Caco-2 (cell line): ENCODE data around the gene TFF1. TPM values are rescaled to one million over a fixed set of nuclear protein-coding genes. Genes with fewer than 3 reads are reported as not detected.
A peak's percentile ranks its signal among the peaks of the same experiment; 100 is the strongest.

Experiments used
- BruUV-seq: library from RNA; stranded (reverse); fragments of 400-500 nt; replicated peaks from 2 replicates; lab custom pipeline; 2021; lab: Mats Ljungman, UMichigan
- CTCF ChIA-PET: fragments of 300-600 bp; sonication (Branson Sonifier 250); formaldehyde crosslinking; loops from one replicate; lab custom pipeline; 2022; ENCODE audit warnings: antibody characterized with exemption; lab: Charles Lee
- POLR2A ChIA-PET: fragments of 300-600 bp; sonication (Branson Sonifier 250); formaldehyde crosslinking; loops from one replicate; lab custom pipeline; 2022; ENCODE audit warnings: antibody characterized with exemption; lab: Charles Lee
- DNase-seq, 2 experiments: peaks; one replicate each; pipeline versions ENCODE4 v3.0.0 to v3.0.0-alpha.2; 2020 to 2022
- H3K27me3 ChIP-seq: replicated peaks from 2 replicates; pipeline ENCODE4 v1.6.0; 2011; ENCODE audit warnings: low read length; ENCODE audit not compliant: control insufficient read depth, insufficient read depth
- H3K36me3 ChIP-seq: 2 replicates; pipeline ENCODE4 v1.5.1; 2011; ENCODE audit warnings: low read length; ENCODE audit not compliant: control insufficient read depth, insufficient read depth
- H3K4me1 ChIP-seq: fragments of 250-450 bp; sonication (Bioruptor Pico); 2 replicates; pipeline ENCODE4 v1.5.1; 2020; ENCODE audit warnings: mild to moderate bottlenecking
- H3K4me3 ChIP-seq: 2 replicates; pipeline ENCODE4 v1.5.1; 2011; ENCODE audit warnings: low read depth, mild to moderate bottlenecking, control low read depth, low read length
- H3K9me3 ChIP-seq: fragments of 250-450 bp; sonication (Bioruptor Pico); 2 replicates; pipeline ENCODE4 v1.5.1; 2020; ENCODE audit warnings: mild to moderate bottlenecking, moderate library complexity
- H3K27ac Mint-ChIP-seq: one replicate; pipeline ENCODE4 v1.8.0; 2022; ENCODE audit warnings: mixed read lengths; ENCODE audit not compliant: unreplicated experiment
- H3K27me3 Mint-ChIP-seq: one replicate; pipeline ENCODE4 v1.8.0; 2022; ENCODE audit warnings: mixed read lengths; ENCODE audit not compliant: insufficient read depth, unreplicated experiment
- H3K36me3 Mint-ChIP-seq: one replicate; pipeline ENCODE4 v1.8.0; 2022; ENCODE audit warnings: mild to moderate bottlenecking, mixed read lengths; ENCODE audit not compliant: insufficient read depth, unreplicated experiment
- H3K4me1 Mint-ChIP-seq: one replicate; pipeline ENCODE4 v1.8.0; 2022; ENCODE audit warnings: low read depth, mixed read lengths; ENCODE audit not compliant: unreplicated experiment
- H3K4me3 Mint-ChIP-seq: one replicate; pipeline ENCODE4 v1.8.0; 2022; ENCODE audit warnings: mild to moderate bottlenecking, moderate library complexity, mixed read lengths; ENCODE audit not compliant: unreplicated experiment
- H3K9me3 Mint-ChIP-seq: one replicate; pipeline ENCODE4 v1.8.0; 2022; ENCODE audit warnings: mixed read lengths; ENCODE audit not compliant: unreplicated experiment
- intact Hi-C: fragments of 100-400 bp; cut with micrococcal nuclease; formaldehyde crosslinking; loops from one replicate; pipeline ENCODE4 v1.10.0; 2022; ENCODE audit not compliant: unreplicated experiment
- total RNA-seq: library from RNA; stranded (reverse); gene quantifications from 2 replicates; pipeline ENCODE4 v1.2.3, GENCODE V29; 2022
- TF ChIP-seq, protein P1 (sequence below), 2 experiments: fragments of 200-600 bp in 1 of 2; IDR thresholded peaks; 1 replicate in 1 of 2; 2 replicates in 1 of 2; pipeline versions ENCODE4 v1.5.1 to v1.8.0; 2011 to 2022; ENCODE audit warnings: antibody characterized with exemption in 1 of 2, control low read depth in 1 of 2, inconsistent platforms in 1 of 2, low read depth in 1 of 2, low read length in 1 of 2, mild to moderate bottlenecking in 1 of 2, moderate library complexity in 1 of 2; ENCODE audit not compliant: insufficient read depth in 1 of 2, severe bottlenecking in 1 of 2, unreplicated experiment in 1 of 2

TFF1 gene
- total RNA-seq, 1 experiment from 2014 or later, result 9.8 TPM

- peak within 1 kb of the TSS; percentile 28 for H3K4me3 Mint-ChIP-seq
- no peak within 1 kb of the TSS; the same call in 1 of the 2 replicates for H3K4me3 ChIP-seq
- no peaks in the 10 kb centered on the region for H3K27me3 Mint-ChIP-seq
- H3K36me3 ChIP-seq, result no peaks in the 10 kb centered on the region; the same call in 1 of the 2 replicates
- DNase-seq, result peak; percentile 37 to 63
- H3K9me3 Mint-ChIP-seq, result peaks cover 11% of the 10 kb centered on the region
- peaks cover 11% of the 10 kb centered on the region for H3K4me1 Mint-ChIP-seq
- BruUV-seq, result no TSS peak
- intact Hi-C loops, result no loop called here
- peak within 1 kb of the TSS; percentile 34 for H3K27ac Mint-ChIP-seq
- POLR2A ChIA-PET, result no interaction called here
- CTCF ChIA-PET, result no interaction called here
- TF ChIP-seq, protein P1, sequence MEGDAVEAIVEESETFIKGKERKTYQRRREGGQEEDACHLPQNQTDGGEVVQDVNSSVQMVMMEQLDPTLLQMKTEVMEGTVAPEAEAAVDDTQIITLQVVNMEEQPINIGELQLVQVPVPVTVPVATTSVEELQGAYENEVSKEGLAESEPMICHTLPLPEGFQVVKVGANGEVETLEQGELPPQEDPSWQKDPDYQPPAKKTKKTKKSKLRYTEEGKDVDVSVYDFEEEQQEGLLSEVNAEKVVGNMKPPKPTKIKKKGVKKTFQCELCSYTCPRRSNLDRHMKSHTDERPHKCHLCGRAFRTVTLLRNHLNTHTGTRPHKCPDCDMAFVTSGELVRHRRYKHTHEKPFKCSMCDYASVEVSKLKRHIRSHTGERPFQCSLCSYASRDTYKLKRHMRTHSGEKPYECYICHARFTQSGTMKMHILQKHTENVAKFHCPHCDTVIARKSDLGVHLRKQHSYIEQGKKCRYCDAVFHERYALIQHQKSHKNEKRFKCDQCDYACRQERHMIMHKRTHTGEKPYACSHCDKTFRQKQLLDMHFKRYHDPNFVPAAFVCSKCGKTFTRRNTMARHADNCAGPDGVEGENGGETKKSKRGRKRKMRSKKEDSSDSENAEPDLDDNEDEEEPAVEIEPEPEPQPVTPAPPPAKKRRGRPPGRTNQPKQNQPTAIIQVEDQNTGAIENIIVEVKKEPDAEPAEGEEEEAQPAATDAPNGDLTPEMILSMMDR (IDR thresholded peaks at IDR 0.05; ENCODE audit: insufficient read depth in 1 of 2, low read depth in 1 of 2, low read length in 1 of 2, severe bottlenecking in 1 of 2, unreplicated experiment in 1 of 2), result no peak
- H3K9me3 ChIP-seq, result no peaks in the 10 kb centered on the region
- H3K27me3 ChIP-seq, result no peaks in the 10 kb centered on the region
- H3K36me3 Mint-ChIP-seq, result no peaks in the 10 kb centered on the region
- peaks cover 12% of the 10 kb centered on the region for H3K4me1 ChIP-seq
These were observed 15.4 kb downstream of the TFF1 start, which contains the start of gene TFF2 for GRCh38 chr21:42350927-42351426. Gene TFF2 (minus strand): TSS chr21:42350994. CDS start chr21:42350957, 37 bp downstream.

DNA sequence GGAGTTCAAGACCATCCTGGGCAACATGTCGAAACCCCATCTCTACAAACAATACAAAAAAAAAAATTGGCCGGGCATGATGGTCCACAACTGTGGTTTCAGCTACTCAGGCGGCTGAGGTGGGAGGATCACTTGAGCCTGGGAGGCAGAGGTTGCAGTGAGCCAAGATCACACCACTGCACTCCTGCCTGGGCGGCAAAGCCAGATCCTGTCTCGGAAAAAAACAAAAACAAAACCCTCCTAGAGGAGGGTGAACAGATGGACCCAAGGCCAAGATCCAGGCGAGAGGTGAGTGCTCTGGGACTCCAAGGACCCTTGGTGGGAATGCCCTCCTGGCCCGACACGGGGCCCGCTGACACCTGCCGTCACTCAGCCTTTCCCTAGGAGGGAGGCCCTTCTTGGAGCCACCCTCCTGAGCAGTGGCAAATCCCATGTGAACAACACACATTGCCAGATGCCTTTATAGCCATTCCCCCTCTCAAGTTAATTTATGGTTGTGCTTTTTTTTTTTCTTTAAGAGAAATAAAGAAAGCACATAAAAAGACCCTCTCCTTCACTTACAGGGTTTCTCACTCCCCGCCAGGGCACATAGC lies 15.9 kb downstream of the TFF1 start:
- peaks cover 11% of the 10 kb centered on the region for H3K4me1 Mint-ChIP-seq
- peaks cover 11% of the 10 kb centered on the region for H3K9me3 Mint-ChIP-seq
- ChIA-PET CTCF (no interaction called here), POLR2A (no interaction called here)
- no peaks in the 10 kb centered on the region for H3K9me3 ChIP-seq
- no TSS peak for BruUV-seq
- no peaks in the 10 kb centered on the region; the same call in 1 of the 2 replicates for H3K36me3 ChIP-seq
- intact Hi-C loops, result no loop called here
- TF ChIP-seq, protein P1 (IDR thresholded peaks at IDR 0.05; ENCODE audit: insufficient read depth in 1 of 2, low read depth in 1 of 2, low read length in 1 of 2, severe bottlenecking in 1 of 2, unreplicated experiment in 1 of 2), result no peak
- peak overlapping the region; percentile 34 for H3K27ac Mint-ChIP-seq
- H3K4me3 Mint-ChIP-seq, result peak overlapping the region; percentile 28
- H3K27me3 ChIP-seq, result no peaks in the 10 kb centered on the region
- no peak overlapping the region for H3K4me3 ChIP-seq
- DNase-seq, result no peak
- H3K4me1 ChIP-seq, result peaks cover 12% of the 10 kb centered on the region
- H3K36me3 Mint-ChIP-seq, result no peaks in the 10 kb centered on the region
- H3K27me3 Mint-ChIP-seq, result no peaks in the 10 kb centered on the region

DNA sequence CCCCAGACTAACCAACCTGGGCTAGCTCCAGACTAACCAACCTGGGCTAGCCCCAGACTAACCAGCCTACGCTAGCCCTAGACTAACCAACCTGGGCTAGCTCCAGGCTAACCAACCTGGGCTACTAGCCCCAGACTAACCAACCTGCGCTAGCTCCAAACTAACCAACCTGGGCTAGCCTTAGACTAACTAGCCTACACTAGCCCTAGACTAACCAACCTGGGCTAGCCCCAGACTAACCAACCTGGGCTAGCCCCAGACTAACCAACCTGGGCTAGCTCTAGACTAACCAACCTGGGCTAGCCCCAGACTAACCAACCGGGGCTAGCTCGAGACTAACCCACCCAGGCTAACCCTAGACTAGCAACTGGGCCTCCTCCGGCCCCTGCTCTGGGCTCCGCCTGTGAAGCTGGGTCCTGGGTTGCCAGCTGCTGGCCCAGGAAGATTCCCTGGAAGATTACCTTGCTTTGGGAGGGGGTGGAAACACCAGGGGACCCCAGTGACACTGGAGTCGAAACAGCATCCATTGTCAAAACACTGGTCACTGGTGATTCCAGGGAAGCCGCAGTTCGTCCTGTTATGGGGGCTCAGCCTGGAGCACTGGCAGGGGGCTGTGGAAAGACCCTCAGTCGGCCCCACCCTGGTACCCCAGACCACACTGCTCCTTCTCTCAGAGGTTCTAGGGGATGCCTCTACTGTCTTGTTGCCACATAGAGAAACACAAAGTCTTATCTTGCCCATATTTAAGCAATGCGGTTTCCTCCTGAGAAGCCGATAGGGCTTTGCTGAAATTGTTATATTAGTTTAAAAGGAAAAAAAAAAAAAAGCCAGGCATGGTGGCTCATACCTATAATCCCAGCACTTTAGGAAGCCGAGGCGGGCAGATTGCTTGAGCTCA lies 16.7 kb downstream of the TFF1 start:
- DNase-seq, result no peak
- Mint-ChIP-seq H3K27me3 (no peaks in the 10 kb centered on the region), H3K9me3 (peaks cover 11% of the 10 kb centered on the region), H3K4me1 (peaks cover 11% of the 10 kb centered on the region), H3K27ac (no peak overlapping the region), H3K4me3 (no peak overlapping the region), H3K36me3 (no peaks in the 10 kb centered on the region)
- intact Hi-C loops, result no loop called here
- Histone ChIP-seq H3K4me1 (peaks cover 12% of the 10 kb centered on the region), H3K27me3 (no peaks in the 10 kb centered on the region), H3K36me3 (no peaks in the 10 kb centered on the region; the same call in 1 of the 2 replicates), H3K4me3 (no peak overlapping the region), H3K9me3 (no peaks in the 10 kb centered on the region)
- POLR2A ChIA-PET, result no interaction called here
- CTCF ChIA-PET, result no interaction called here
- BruUV-seq, result no TSS peak
- TF ChIP-seq, protein P1 (IDR thresholded peaks at IDR 0.05; ENCODE audit: insufficient read depth in 1 of 2, low read depth in 1 of 2, low read length in 1 of 2, severe bottlenecking in 1 of 2, unreplicated experiment in 1 of 2), result no peak
